Iris pigment epithelial cell (primary cell): ENCODE data around the gene ATP5F1D.
A peak's percentile ranks its signal among the peaks of the same experiment; 100 is the strongest.

ENCODE experiments used
- DNase-seq: peaks from one replicate; pipeline ENCODE4 v3.0.0-alpha.2; 2011; ENCODE audit warnings: low read depth

ATP5F1D gene

GRCh38 chr19:1270854-1271527, 29.4 kb downstream of the ATP5F1D start:
- no peak for DNase-seq

- DNase-seq: no peak
Observed at GRCh38 chr19:1271528-1272422, 30.2 kb downstream of the ATP5F1D start.

- peak; percentile 53 for DNase-seq
Observed at GRCh38 chr19:1272423-1273262, 31.1 kb downstream of the ATP5F1D start.

GRCh38 chr19:1273263-1274041, 31.9 kb downstream of the ATP5F1D start:
- peak; percentile 19 for DNase-seq

GRCh38 chr19:1274081-1274851, 32.7 kb downstream of the ATP5F1D start:
- DNase-seq: no peak

DNA sequence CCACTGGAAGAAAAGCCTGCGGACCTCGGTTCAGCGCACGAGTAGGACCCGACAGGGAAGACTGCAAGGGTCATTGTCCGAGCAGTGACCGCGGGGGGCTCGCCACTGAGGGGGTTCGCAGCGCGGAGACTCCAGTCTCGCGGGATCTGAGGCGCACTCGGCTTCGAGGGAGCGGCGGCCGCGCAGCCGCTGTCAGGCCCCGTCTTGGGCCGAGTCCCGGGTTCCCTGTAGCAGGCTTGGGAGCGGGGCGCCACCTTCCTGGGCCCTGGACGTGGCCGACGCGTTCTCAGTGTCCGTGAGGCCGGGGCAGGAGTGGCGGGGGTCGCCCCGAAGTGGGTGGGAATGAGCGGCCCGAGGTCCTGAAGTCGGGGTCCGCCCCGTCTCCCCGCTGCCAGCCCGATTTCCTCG, 33.3 kb downstream of the ATP5F1D start:
- DNase-seq: no peak

GRCh38 chr19:1275260-1275975, 33.9 kb downstream of the ATP5F1D start, which contains the start of gene FAM174C:
Gene FAM174C (plus strand): TSS chr19:1275530. CDS start chr19:1275550, 20 bp downstream.
- DNase-seq: peak; percentile 98

DNA sequence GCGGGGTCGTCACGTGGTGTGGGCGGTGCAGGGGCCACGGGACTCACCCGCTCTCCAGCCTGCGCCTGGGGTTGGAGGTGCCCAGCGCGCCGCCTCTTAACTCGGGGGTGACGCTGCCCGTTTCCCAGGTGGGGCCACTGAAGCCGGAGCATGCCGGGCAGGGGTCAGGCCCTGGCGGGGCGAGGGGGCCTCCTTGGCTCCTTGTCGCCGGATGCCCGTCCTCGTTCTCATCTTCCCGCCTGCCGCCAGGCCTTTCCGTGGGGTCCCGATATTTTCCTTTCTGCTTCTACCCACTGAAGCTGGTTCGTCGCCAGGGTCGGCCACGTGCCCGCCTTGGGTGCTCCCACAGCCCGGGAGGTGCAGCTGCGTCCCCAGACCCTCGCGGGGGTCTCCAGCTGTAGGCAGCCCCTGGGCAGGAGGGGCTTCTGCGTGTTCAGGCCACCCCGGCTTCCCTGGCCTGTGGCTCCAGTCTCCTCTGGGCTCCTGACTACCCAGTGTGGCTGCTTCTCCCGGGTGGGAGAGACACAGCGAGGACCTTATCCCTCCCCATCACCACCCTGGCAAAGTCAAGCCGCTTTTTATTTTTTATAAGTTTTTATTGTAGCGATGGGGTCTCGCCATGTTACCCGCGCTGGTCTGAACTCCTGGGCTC, 34.6 kb downstream of the ATP5F1D start:
- DNase-seq: no peak

GRCh38 chr19:1276628-1277022, 35.1 kb downstream of the ATP5F1D start:
- no peak for DNase-seq

GRCh38 chr19:1277061-1277460, 35.5 kb downstream of the ATP5F1D start:
- no peak for DNase-seq

GRCh38 chr19:1278074-1278473, 36.5 kb downstream of the ATP5F1D start:
- DNase-seq: no peak

DNA sequence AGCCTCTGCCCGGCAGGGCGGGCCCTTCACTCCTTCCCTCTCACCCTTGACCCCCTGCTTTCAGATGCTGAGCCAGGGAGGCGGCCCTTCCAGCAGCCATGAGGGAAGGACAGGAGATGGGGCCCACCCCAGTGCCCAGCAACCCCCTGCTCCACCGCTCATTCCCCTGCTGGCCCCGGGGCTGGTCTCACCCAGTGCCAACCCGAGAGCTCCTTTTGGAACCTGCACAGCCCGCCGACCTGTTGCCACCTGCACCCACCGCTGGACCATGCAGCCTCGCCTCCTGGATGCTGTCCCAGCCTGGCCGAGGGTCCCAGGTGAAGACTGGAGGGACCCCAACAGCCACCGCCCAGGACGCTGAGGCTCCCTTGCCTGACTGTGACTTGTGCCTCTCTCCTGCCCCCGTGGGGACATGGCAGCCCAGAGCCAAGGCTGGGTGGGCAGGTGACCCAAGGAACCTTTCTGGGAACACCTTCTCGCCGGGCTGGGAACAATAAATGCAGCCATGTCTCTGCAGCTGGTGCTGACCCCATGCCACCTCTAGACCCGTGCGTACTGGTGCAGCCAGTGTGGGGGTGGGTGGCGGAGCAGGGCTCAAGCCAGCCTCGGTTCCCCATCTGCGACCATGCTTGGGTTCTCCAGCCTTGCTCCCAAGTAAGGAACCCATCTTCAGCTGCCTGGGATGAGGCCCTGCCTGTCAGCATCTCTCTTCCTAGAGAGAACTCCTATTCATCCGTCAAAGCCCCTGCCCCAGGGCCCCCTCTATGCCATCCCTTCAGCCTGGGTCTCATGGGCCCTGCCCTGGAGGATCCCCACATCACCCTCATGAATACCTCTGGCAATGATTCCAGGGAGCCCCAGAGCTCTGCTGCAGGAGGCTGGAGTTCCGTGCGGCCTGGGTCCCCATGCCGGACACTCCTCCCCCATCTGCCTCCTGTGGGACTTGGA, 37.4 kb downstream of the ATP5F1D start:
- no peak for DNase-seq

DNA sequence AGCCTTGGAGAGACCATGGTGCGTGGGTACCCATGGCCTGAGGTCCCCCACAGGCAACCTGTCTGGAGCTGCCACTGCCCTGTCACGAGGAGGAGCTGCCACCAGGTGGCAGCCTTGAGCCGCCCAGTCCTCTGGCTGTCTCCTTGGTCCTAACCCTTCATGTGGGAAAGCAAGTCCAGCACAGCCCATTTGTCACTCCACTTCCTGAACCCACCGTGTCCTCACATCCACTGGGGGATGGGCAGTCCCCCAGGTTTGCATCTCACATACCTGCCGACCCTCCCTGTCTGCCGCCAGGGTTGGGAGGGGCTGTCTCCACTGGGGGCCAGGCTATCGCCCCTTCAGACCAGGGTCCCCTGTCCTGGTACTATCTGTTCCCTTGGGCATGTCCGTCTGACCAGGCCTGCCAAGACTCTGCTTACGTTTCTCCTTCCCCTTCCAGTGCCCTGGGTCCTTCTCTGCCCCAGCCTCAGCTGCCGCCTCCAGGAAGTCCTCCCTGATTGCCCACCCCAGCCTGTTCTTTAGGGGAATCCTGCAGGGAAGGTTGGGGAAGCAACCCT, 38.3 kb downstream of the ATP5F1D start:
- peak; percentile 72 for DNase-seq

DNA sequence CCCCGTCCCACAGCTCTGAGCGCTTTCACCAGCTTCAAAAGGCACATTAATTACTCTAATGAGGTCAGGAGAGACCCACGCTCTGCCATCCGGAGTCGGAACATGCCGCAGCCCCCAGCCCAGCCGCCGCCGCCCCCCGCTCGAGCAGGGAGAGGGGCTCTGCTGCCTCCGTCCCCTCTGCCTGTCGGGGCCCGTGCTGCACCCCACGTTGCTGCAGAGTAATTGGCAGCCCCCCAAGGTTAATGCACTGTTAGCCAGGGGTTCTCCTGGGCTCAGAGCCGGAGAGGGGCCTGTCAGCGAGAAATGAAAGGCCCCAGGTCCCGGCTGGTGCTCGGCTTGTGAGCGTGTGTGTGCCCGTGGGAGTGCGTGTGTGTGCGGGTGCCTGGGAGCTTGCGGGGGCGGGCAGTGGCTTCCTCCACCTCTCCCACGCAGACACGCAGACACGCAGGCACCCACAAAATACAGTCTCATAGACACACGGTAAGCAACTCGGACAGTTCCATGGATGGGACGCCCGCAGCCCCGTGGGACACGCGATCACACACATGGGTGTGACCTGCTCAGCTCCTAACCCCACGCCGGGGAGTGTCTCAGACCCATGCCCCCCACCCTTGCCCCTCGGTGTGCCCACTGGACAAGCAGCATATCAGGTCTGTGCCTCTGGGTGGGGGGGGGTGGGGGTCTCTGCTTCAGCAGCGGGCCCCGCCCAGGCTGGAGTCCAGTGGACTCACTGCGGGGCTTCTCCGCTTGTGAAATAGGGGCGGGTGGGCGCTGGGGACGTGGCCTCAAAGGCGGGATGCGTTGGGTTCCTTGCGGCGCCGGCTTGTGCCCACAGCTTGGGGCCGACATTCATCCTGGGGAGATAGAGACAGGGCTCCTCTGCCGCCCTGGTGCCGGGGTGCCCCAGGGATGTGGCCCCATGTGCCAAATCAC, 39.4 kb downstream of the ATP5F1D start:
- DNase-seq: no peak

DNA sequence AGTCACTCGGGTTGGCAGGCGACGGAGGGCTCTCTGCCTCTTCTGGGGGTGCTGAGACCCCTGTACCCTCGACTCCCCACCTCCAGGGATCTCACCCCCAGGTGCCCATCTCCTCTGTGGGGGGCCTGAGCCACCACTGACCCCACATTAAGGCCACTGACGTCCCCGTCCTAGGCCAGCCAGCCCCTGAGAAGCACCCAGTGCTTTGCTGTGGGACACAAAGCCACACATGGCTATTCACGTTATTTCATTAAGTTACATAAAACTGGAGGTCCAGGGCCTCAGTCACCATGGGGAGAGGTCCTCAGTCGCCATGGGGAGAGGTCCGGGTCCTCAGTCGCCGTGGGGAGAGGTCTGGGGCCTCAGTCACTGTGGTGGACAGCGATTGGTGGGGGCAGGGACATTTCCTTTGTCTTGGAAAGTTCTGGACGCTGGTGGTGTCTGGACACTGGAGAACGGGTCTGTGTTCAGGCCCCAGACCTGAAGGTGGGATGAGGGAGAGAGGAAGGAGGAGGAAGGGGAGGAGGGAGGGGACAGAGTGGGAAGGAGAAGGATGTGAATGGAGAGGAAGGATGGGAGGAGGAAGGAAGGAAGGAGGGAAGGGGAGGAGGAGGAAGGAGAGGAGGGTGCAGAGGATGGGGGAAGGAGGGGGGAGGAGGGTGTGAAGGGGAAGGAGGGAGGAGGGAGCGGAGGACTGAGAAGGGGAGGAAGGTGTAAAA, 40.2 kb downstream of the ATP5F1D start:
- DNase-seq: no peak

DNA sequence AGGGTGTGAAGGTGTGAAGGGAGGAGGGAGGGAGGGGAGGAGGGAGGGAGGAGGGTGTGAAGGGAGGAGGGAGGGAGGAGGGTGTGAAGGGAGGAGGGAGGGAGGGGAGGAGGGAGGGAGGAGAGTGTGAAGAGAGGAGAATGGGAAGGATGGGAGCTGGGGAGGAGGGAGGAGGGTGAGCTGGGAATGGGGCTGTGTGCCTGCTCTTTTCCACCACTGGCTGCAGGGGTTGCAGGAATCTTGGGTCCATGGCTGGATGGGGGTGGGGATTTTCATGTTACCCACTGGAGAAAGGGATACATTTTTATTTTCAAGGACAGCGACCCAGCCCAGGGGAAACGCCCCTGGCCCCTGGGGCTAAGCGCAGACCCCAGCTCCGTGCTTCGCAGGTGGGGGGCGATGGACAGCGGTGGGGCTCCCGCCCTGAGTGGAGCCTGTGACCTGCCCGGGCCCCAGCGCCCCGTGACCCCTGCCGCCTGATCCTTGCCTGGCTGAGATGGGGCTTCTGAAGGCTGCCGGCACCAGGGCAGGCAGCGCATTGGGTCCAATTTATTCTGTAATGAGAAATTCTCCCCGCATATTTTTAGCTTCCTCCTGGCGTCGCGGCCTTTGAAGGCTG, 41.1 kb downstream of the ATP5F1D start:
- DNase-seq: no peak
